Neural progenitor cell (in vitro differentiated cells): Measurements from ENCODE around the gene ELP6. TPM values are rescaled to one million over a fixed set of nuclear protein-coding genes. Genes with fewer than 3 reads are reported as not detected.

Experiments
- DNase-seq: peaks from one replicate; pipeline ENCODE4 v3.0.0-alpha.2; 2016; ENCODE audit warnings: low spot score
- H2AFZ ChIP-seq: fragments of 200-600 bp; sonication (generic); replicated peaks from 2 replicates; pipeline ENCODE4 v1.6.1; 2016; ENCODE audit warnings: antibody characterized with exemption
- H3F3A ChIP-seq: fragments of 200-600 bp; sonication (generic); 2 replicates; pipeline ENCODE4 v1.6.1; 2016; ENCODE audit warnings: antibody characterized with exemption, low read depth
- H3K27ac ChIP-seq: fragments of 200-600 bp; sonication (generic); 2 replicates; pipeline ENCODE4 v1.5.1; 2016; ENCODE audit warnings: mild to moderate bottlenecking
- H3K27me3 ChIP-seq: fragments of 200-600 bp; sonication (generic); 2 replicates; pipeline ENCODE4 v1.6.1; 2016; ENCODE audit warnings: mild to moderate bottlenecking, moderate library complexity
- H3K36me3 ChIP-seq: fragments of 200-600 bp; sonication (generic); 2 replicates; pipeline ENCODE4 v1.5.1; 2016
- H3K4me1 ChIP-seq: fragments of 200-600 bp; sonication (generic); 2 replicates; pipeline ENCODE4 v1.6.1; 2016; ENCODE audit warnings: mixed run types
- H3K4me2 ChIP-seq: fragments of 200-600 bp; sonication (generic); 2 replicates; pipeline ENCODE4 v1.6.1; 2016
- H3K4me3 ChIP-seq: fragments of 200-600 bp; sonication (generic); 2 replicates; pipeline ENCODE4 v1.5.1; 2016
- H3K79me2 ChIP-seq: fragments of 200-600 bp; sonication (generic); 2 replicates; pipeline ENCODE4 v1.6.1; 2016; ENCODE audit warnings: low read depth
- H3K9ac ChIP-seq: fragments of 200-600 bp; sonication (generic); 2 replicates; pipeline ENCODE4 v1.6.1; 2016
- H3K9me3 ChIP-seq: fragments of 200-600 bp; sonication (generic); 2 replicates; pipeline ENCODE4 v1.5.1; 2016; ENCODE audit warnings: low read depth
- H4K20me1 ChIP-seq: fragments of 200-600 bp; sonication (generic); 2 replicates; pipeline ENCODE4 v1.6.1; 2016; ENCODE audit warnings: low read depth
- H3K27ac Mint-ChIP-seq: 3 replicates; pipeline ENCODE4 v1.8.0; 2021; ENCODE audit warnings: mixed read lengths
- H3K27me3 Mint-ChIP-seq: 2 replicates; pipeline ENCODE4 v1.8.0; 2022; ENCODE audit warnings: low read depth, mild to moderate bottlenecking, inconsistent platforms, moderate library complexity, mixed read lengths; ENCODE audit not compliant: insufficient read depth
- H3K36me3 Mint-ChIP-seq: 3 replicates; pipeline ENCODE4 v1.8.0; 2021; ENCODE audit warnings: mixed read lengths
- H3K4me1 Mint-ChIP-seq: 3 replicates; pipeline ENCODE4 v1.8.0; 2021; ENCODE audit warnings: mixed read lengths
- H3K4me3 Mint-ChIP-seq: 3 replicates; pipeline ENCODE4 v1.8.0; 2021; ENCODE audit warnings: mild to moderate bottlenecking, moderate library complexity, mixed read lengths
- H3K9me3 Mint-ChIP-seq: 3 replicates; pipeline ENCODE4 v1.8.0; 2020; ENCODE audit warnings: mixed read lengths
- CTCF ChIP-seq: fragments of 200-600 bp; sonication (generic); IDR thresholded peaks from 2 replicates; pipeline ENCODE4 v1.5.1; 2017; ENCODE audit warnings: antibody characterized with exemption, mild to moderate bottlenecking
- EZH2 ChIP-seq: fragments of 200-600 bp; sonication (generic); IDR thresholded peaks from 2 replicates; pipeline ENCODE4 v1.6.1; 2017; ENCODE audit warnings: antibody characterized with exemption, mild to moderate bottlenecking, moderate library complexity
- EZH2phosphoT487 ChIP-seq: fragments of 200-600 bp; sonication (generic); IDR thresholded peaks from 2 replicates; pipeline ENCODE4 v1.6.1; 2017; ENCODE audit warnings: antibody characterized with exemption
- total RNA-seq: library from RNA; depleted of rRNA; stranded (reverse); fragments of >200 nt; gene quantifications from 2 replicates; pipeline ENCODE4 v1.2.3, GENCODE V29; 2015; ENCODE audit warnings: low replicate concordance

Gene ELP6
- total RNA-seq, 1 donor from 2014 or later, result 32.9 TPM

GRCh38 chr3:47478022-47478421 is 35.5 kb downstream of the ELP6 start:
- peaks cover 5% of the 10 kb centered on the region for H3K27me3 Mint-ChIP-seq

GRCh38 chr3:47476644-47477199 is 36.8 kb downstream of the ELP6 start:
- Mint-ChIP-seq H3K4me1 (peaks cover 25% of the 10 kb centered on the region), H3K27me3 (peaks cover 5% of the 10 kb centered on the region), H3K9me3 (peaks cover 2% of the 10 kb centered on the region), H3K27ac (peak overlapping the region; percentile 10), H3K36me3 (peaks cover 4% of the 10 kb centered on the region), H3K4me3 (peak overlapping the region; percentile 89)
- H3K27ac ChIP-seq, result no peak overlapping the region
- no peaks in the 10 kb centered on the region for H3K36me3 ChIP-seq
- H3K9ac ChIP-seq, result no peak overlapping the region
- H3K27me3 ChIP-seq, result no peaks in the 10 kb centered on the region
- peak overlapping the region; percentile 47 for H3K4me2 ChIP-seq
- peaks cover 37% of the 10 kb centered on the region for H3K79me2 ChIP-seq
- no peak for TF ChIP-seq EZH2phosphoT487
- TF ChIP-seq CTCF, result no peak
- TF ChIP-seq EZH2, result no peak
- H3K4me3 ChIP-seq, result peak overlapping the region; percentile 91
- H3K4me1 ChIP-seq, result peaks cover 10% of the 10 kb centered on the region
- peaks cover 23% of the 10 kb centered on the region for H4K20me1 ChIP-seq
- no peak for DNase-seq
- H3F3A ChIP-seq, result peaks cover 35% of the 10 kb centered on the region
- no peaks in the 10 kb centered on the region for H3K9me3 ChIP-seq
- no peak overlapping the region for H2AFZ ChIP-seq

More at GRCh38 chr3:47478022-47478421, 35.5 kb downstream of the ELP6 start:
- peaks cover 44% of the 10 kb centered on the region for H3F3A ChIP-seq
- H3K9me3 ChIP-seq, result no peaks in the 10 kb centered on the region
- H3K9me3 Mint-ChIP-seq, result no peaks in the 10 kb centered on the region
- no peak overlapping the region for H3K27ac ChIP-seq
- no peak for TF ChIP-seq CTCF
- TF ChIP-seq EZH2phosphoT487, result no peak
- TF ChIP-seq EZH2, result no peak
- H3K27me3 ChIP-seq, result no peaks in the 10 kb centered on the region
- H4K20me1 ChIP-seq, result peaks cover 22% of the 10 kb centered on the region
- H3K9ac ChIP-seq, result no peak overlapping the region
- no peak overlapping the region for H3K4me2 ChIP-seq
- H3K4me3 Mint-ChIP-seq, result no peak overlapping the region
- no peak overlapping the region for H2AFZ ChIP-seq
- no peak for DNase-seq
- H3K4me1 Mint-ChIP-seq, result peaks cover 33% of the 10 kb centered on the region
- H3K4me1 ChIP-seq, result peaks cover 16% of the 10 kb centered on the region
- no peaks in the 10 kb centered on the region for H3K36me3 ChIP-seq
- no peak overlapping the region for H3K4me3 ChIP-seq
- no peak overlapping the region for H3K27ac Mint-ChIP-seq
- peaks cover under 1% of the 10 kb centered on the region for H3K36me3 Mint-ChIP-seq
- H3K79me2 ChIP-seq, result peaks cover 25% of the 10 kb centered on the region

GRCh38 chr3:47476330-47476626 is 37.2 kb downstream of the ELP6 start:
- H3K4me3 Mint-ChIP-seq, result peak overlapping the region; percentile 89
- Histone ChIP-seq H3K79me2 (peaks cover 41% of the 10 kb centered on the region), H3K9me3 (no peaks in the 10 kb centered on the region), H3K4me1 (peaks cover 6% of the 10 kb centered on the region), H3K9ac (no peak overlapping the region), H4K20me1 (peaks cover 23% of the 10 kb centered on the region), H3K27me3 (no peaks in the 10 kb centered on the region), H3K4me2 (peak overlapping the region; percentile 47), H3F3A (peaks cover 30% of the 10 kb centered on the region), H3K27ac (no peak overlapping the region), H3K36me3 (no peaks in the 10 kb centered on the region), H2AFZ (peak overlapping the region; percentile 77), H3K4me3 (peak overlapping the region; percentile 91)
- no peak for DNase-seq
- TF ChIP-seq CTCF, result no peak
- no peak for TF ChIP-seq EZH2
- TF ChIP-seq EZH2phosphoT487, result no peak
- no peak overlapping the region for H3K27ac Mint-ChIP-seq
- peaks cover 21% of the 10 kb centered on the region for H3K4me1 Mint-ChIP-seq
- peaks cover 2% of the 10 kb centered on the region for H3K9me3 Mint-ChIP-seq
- peaks cover 5% of the 10 kb centered on the region for H3K27me3 Mint-ChIP-seq
- peaks cover 4% of the 10 kb centered on the region for H3K36me3 Mint-ChIP-seq
